NCI-H345 treated with DMSO at 0.1 percent for 48 hours (cell line): ENCODE results near the gene EPHA5.

ENCODE experiments used
- DNase-seq: peaks from one replicate; lab custom pipeline; 2025; ENCODE audit not compliant: unreplicated experiment; lab: John Stamatoyannopoulos, UW

Gene EPHA5

GRCh38 chr4:65635051-65635821 lies 35.1 kb downstream of the EPHA5 start:
- no peak for DNase-seq

GRCh38 chr4:65624651-65625050 lies 45.6 kb downstream of the EPHA5 start:
- DNase-seq: no peak

GRCh38 chr4:65623506-65623905 lies 46.8 kb downstream of the EPHA5 start:
- DNase-seq: no peak

- no peak for DNase-seq
These were observed 52.9 kb downstream of the EPHA5 start for GRCh38 chr4:65617416-65617815.

- DNase-seq: no peak
These were observed 65.8 kb downstream of the EPHA5 start for GRCh38 chr4:65604515-65604914.

- no peak for DNase-seq
These were observed 69.6 kb downstream of the EPHA5 start for GRCh38 chr4:65600656-65601055.

- no peak for DNase-seq
These were observed 70.9 kb downstream of the EPHA5 start for GRCh38 chr4:65599340-65599739.

GRCh38 chr4:65597697-65598096 lies 72.6 kb downstream of the EPHA5 start:
- DNase-seq: no peak

- no peak for DNase-seq
These were observed 78.2 kb downstream of the EPHA5 start for GRCh38 chr4:65592089-65592488.

GRCh38 chr4:65589921-65590320 lies 80.4 kb downstream of the EPHA5 start:
- DNase-seq: no peak

- no peak for DNase-seq
These were observed 81.0 kb downstream of the EPHA5 start for GRCh38 chr4:65589331-65589730.

GRCh38 chr4:65580551-65580950 lies 89.7 kb downstream of the EPHA5 start:
- DNase-seq: no peak

- no peak for DNase-seq
These were observed 103.8 kb downstream of the EPHA5 start for GRCh38 chr4:65566473-65566872.

GRCh38 chr4:65561164-65561563 lies 109.1 kb downstream of the EPHA5 start:
- no peak for DNase-seq

- no peak for DNase-seq
These were observed 111.0 kb downstream of the EPHA5 start for GRCh38 chr4:65559270-65559669.

GRCh38 chr4:65552057-65552456 lies 118.2 kb downstream of the EPHA5 start:
- DNase-seq: no peak

- DNase-seq: no peak
These were observed 119.8 kb downstream of the EPHA5 start for GRCh38 chr4:65550500-65550899.

GRCh38 chr4:65546882-65547416 lies 123.3 kb downstream of the EPHA5 start:
- no peak for DNase-seq

GRCh38 chr4:65538571-65538970 lies 131.7 kb downstream of the EPHA5 start:
- no peak for DNase-seq

GRCh38 chr4:65535113-65535512 lies 135.2 kb downstream of the EPHA5 start:
- DNase-seq: no peak

GRCh38 chr4:65521666-65522065 lies 148.6 kb downstream of the EPHA5 start:
- no peak for DNase-seq

- no peak for DNase-seq
These were observed 154.6 kb downstream of the EPHA5 start for GRCh38 chr4:65515646-65516045.

GRCh38 chr4:65510976-65511375 lies 159.3 kb downstream of the EPHA5 start:
- no peak for DNase-seq
